ENCODE measurements around the gene TBX1. TPM values are rescaled to one million over a fixed set of nuclear protein-coding genes. Genes with fewer than 3 reads are reported as not detected.

Gene TBX1
- total and polyA plus RNA-seq, 10 of the 15 experiments (the other 5 are each of a cell fraction or from before 2014, with no cell fraction given) = not detected

DNA sequence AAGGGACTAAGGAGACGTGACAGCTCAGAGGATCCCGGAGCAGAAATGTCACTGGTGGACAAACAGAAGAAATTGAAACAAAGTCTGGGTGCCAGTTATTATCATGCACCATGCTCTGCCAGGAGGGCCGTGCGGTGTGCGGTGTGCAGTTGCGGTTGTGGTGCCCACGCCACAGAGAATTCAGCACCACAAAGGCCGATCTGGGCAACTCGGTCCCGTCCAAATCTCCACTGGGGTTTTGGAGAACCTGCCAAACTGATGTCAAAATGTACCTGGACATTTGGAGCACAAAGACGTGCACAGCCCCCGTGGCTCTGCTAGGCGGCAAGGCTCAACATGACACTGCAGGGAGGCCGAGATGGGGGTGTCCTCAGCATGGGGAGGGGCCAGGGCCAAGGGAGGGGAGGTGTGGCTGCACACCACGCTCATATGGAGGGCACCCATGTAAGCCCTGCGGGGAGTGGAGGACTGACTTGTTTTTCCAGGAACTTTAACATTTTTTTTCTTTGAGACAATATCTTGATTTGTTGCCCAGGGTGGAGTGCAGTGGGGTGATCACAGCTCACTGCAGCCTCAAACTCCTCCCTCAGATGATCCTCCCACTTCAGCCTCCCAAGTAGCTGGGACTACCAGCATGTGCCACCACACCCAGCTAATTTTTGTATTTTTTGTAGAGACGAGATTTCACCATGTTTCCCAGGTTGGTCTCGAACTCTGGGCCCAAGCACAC is 54.7 kb downstream of the TBX1 start (continued):
- TF ChIP-seq, protein P1, sequence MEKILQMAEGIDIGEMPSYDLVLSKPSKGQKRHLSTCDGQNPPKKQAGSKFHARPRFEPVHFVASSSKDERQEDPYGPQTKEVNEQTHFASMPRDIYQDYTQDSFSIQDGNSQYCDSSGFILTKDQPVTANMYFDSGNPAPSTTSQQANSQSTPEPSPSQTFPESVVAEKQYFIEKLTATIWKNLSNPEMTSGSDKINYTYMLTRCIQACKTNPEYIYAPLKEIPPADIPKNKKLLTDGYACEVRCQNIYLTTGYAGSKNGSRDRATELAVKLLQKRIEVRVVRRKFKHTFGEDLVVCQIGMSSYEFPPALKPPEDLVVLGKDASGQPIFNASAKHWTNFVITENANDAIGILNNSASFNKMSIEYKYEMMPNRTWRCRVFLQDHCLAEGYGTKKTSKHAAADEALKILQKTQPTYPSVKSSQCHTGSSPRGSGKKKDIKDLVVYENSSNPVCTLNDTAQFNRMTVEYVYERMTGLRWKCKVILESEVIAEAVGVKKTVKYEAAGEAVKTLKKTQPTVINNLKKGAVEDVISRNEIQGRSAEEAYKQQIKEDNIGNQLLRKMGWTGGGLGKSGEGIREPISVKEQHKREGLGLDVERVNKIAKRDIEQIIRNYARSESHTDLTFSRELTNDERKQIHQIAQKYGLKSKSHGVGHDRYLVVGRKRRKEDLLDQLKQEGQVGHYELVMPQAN (conservative IDR thresholded peaks at IDR 0.05) = no peak
- no peak for TF ChIP-seq NFXL1 (IDR thresholded peaks at IDR 0.05; ENCODE audit: borderline replicate concordance)

DNA sequence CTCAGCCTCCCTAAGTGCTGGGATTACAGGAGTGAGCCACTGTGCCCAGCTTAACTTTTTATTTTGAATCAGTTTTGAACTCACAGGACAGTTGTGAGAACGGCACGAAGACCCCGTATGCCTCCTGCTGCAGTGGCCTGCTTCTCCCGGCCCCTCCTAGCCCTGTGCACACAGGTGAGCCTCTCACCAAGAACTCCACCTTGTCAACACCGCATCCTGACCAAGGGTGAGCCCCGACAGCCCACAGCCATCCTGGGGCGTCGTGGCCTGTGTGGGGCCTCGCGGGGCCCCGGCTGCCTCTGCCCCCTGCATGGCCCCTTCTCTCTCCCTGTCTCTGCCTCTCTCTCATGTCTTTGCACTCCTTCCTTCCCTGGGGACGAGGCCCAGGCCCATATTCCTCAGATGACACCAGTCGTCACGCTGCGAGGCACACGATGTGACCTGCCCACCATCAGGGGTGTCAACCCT is 55.3 kb downstream of the TBX1 start:
- Histone ChIP-seq H3K4me2 (ENCODE audit: control insufficient read depth, insufficient read depth) (no peak overlapping the region), H4K20me1 (ENCODE audit: control insufficient read depth, insufficient read depth) (no peaks in the 10 kb centered on the region), H2AFZ (ENCODE audit: control insufficient read depth, low read depth, low read length) (no peak overlapping the region), H3K79me2 (ENCODE audit: control insufficient read depth, insufficient read depth, low read length) (no peaks in the 10 kb centered on the region), H3K27me3 (replicated peaks in 1 of 2; ENCODE audit: control insufficient read depth in 2 of 2, insufficient read depth in 2 of 2, low read length in 1 of 2) (no peaks in the 10 kb centered on the region), H3K36me3 (ENCODE audit: control insufficient read depth in 2 of 2, insufficient read depth in 2 of 2, low read length in 1 of 2) (peaks cover 0 to 2% of the 10 kb centered on the region in 2 experiments; a peak in 2 of 4 replicates), H3K9me3 (replicated peaks; ENCODE audit: control insufficient read depth, insufficient read depth, low read length) (no peaks in the 10 kb centered on the region), H3K27ac (ENCODE audit: control insufficient read depth, insufficient read depth) (no peak overlapping the region), H3K4me1 (ENCODE audit: control insufficient read depth, insufficient read depth, low read length) (no peaks in the 10 kb centered on the region), H3K9ac (ENCODE audit: control insufficient read depth, insufficient read depth, low read length) (no peak overlapping the region), H3K4me3 (no peak overlapping the region)
- CTCF ChIA-PET = no interaction called here
- BruUV-seq (replicated peaks) = no TSS peak
- SMC1A ChIA-PET (ENCODE audit: uncharacterized antibody, unreplicated experiment) = no interaction called here
- in situ Hi-C loops (cut with MboI) (no loop called here), intact Hi-C loops (cut with micrococcal nuclease; ENCODE audit: unreplicated experiment) (no loop called here)
- WGBS (ENCODE audit: insufficient coverage, insufficient replicate concordance, low lambda C conversion rate, missing lambda C conversion rate) = 85% methylated on average over 14 of the region's 16 CpGs
- POLR2A ChIA-PET = no interaction called here
- RAD21 ChIA-PET (ENCODE audit: unreplicated experiment) = no interaction called here
- DNase-seq (ENCODE audit: low read depth, low spot score) (no peak), ATAC-seq (no peak), FAIRE-seq (no peak)
- TF ChIP-seq SIX5 (IDR thresholded peaks at IDR 0.05; ENCODE audit: low read depth, low read length, severe bottlenecking) = no peak
- TF ChIP-seq KDM1A (IDR thresholded peaks at IDR 0.05; ENCODE audit: borderline replicate concordance) = no peak
- no peak for TF ChIP-seq SMAD5 (IDR thresholded peaks at IDR 0.05; ENCODE audit: low read depth)
- TF ChIP-seq IRF5 (IDR thresholded peaks at IDR 0.05; ENCODE audit: borderline replicate concordance) = no peak
- no peak for TF ChIP-seq CHD1 (IDR thresholded peaks at IDR 0.05; ENCODE audit: low read depth, low read length)
- no peak for TF ChIP-seq SMARCA5 (IDR thresholded peaks at IDR 0.05)
- no peak for TF ChIP-seq CREM (IDR thresholded peaks at IDR 0.05; ENCODE audit: low read depth)
- no peak for TF ChIP-seq CEBPZ (IDR thresholded peaks at IDR 0.05; ENCODE audit: low read depth, low read length)
- TF ChIP-seq GABPA (IDR thresholded peaks at IDR 0.05; ENCODE audit: low read depth) = no peak
- no peak for TF ChIP-seq RELA (IDR thresholded peaks at IDR 0.05; ENCODE audit: borderline replicate concordance, partially characterized antibody)
- TF ChIP-seq NFYB (IDR thresholded peaks at IDR 0.05; ENCODE audit: insufficient read depth, low read depth, low read length) = no peak
- TF ChIP-seq ZNF217 (IDR thresholded peaks at IDR 0.05) = no peak
- no peak for TF ChIP-seq MTA2 (IDR thresholded peaks at IDR 0.05; ENCODE audit: low read depth)
- TF ChIP-seq SMC3 (IDR thresholded peaks at IDR 0.05; ENCODE audit: borderline replicate concordance, low read length) = no peak
- no peak for TF ChIP-seq TAF1 (IDR thresholded peaks at IDR 0.05; ENCODE audit: borderline replicate concordance, low read depth, low read length)
